Kidney (tissue), 14 donors: ENCODE results near the gene ZNF618. TPM values are rescaled to one million over a fixed set of nuclear protein-coding genes. Genes with fewer than 3 reads are reported as not detected.

Experiments used
- DNase-seq, 5 donors: peaks; one replicate each; pipeline ENCODE4 v3.0.0-alpha.2; 2013 to 2020
- FAIRE-seq: peaks from 2 replicates; lab custom pipeline; 2012; peaks lifted over from hg19 to GRCh38; lab: Jason Lieb, UNC
- H3K27ac ChIP-seq, 2 donors: one replicate each; pipeline ENCODE4 v1.7.0; 2013; ENCODE audit warnings: low read depth in 2 of 2, low read length in 2 of 2, inconsistent platforms in 1 of 2
- H3K27me3 ChIP-seq: one replicate; pipeline ENCODE4 v1.7.1; 2013; ENCODE audit warnings: low read length, inconsistent platforms; ENCODE audit not compliant: control insufficient read depth, insufficient read depth
- H3K36me3 ChIP-seq, 3 donors: one replicate each; pipeline versions ENCODE4 v1.7.0 to v1.7.1; 2013; ENCODE audit warnings: low read length in 3 of 3, control low read depth in 1 of 3, inconsistent platforms in 1 of 3; ENCODE audit not compliant: insufficient read depth in 3 of 3, control insufficient read depth in 2 of 3
- H3K4me1 ChIP-seq, 3 donors: one replicate each; pipeline versions ENCODE4 v1.7.0 to v1.7.1; 2013; ENCODE audit warnings: low read length in 3 of 3, inconsistent platforms in 1 of 3, low read depth in 1 of 3; ENCODE audit not compliant: control insufficient read depth in 2 of 3, insufficient read depth in 2 of 3
- H3K4me3 ChIP-seq, 3 donors: one replicate each; pipeline versions ENCODE4 v1.7.0 to v1.8.1; 2013; ENCODE audit warnings: low read length in 3 of 3, control low read depth in 1 of 3, inconsistent platforms in 1 of 3
- H3K9ac ChIP-seq, 3 donors: one replicate each; pipeline versions ENCODE4 v1.7.0 to v1.7.1; 2013; ENCODE audit warnings: low read length in 3 of 3, control low read depth in 1 of 3, inconsistent platforms in 1 of 3
- H3K9me3 ChIP-seq, 3 donors: one replicate each; pipeline versions ENCODE4 v1.7.0 to v1.7.1; 2013; ENCODE audit warnings: low read length in 3 of 3, control low read depth in 1 of 3, inconsistent platforms in 1 of 3; ENCODE audit not compliant: control insufficient read depth in 2 of 3, insufficient read depth in 1 of 3
- CTCF ChIP-seq: IDR thresholded peaks from 3 replicates; pipeline ENCODE4 v1.5.1; 2012; ENCODE audit warnings: mild to moderate bottlenecking, moderate library complexity, borderline replicate concordance; ENCODE audit not compliant: insufficient read depth; ENCODE audit errors: extremely low read depth
- intact Hi-C: fragments of 100-400 bp; cut with DNase I; formaldehyde crosslinking; loops from one replicate; pipeline ENCODE4 v1.11.1; 2022
- polyA plus RNA-seq: library from polyadenylated mRNA; stranded (reverse); fragments of 350-450 nt; fragmentation: Illumina TruSeq; extraction: RNeasy Lipid Tissue Mini Kit (QIAGEN cat#74804); gene quantifications from one replicate; pipeline ENCODE4 v1.2.3, GENCODE V29; 2014; ENCODE audit warnings: low read depth, low replicate concordance; ENCODE audit not compliant: insufficient read depth
- total RNA-seq: library from RNA; stranded (reverse); fragmentation: NEBNext Ultra II Directional; extraction: Animal tissue kit (Norgen Biotek cat#: 25700); gene quantifications from one replicate; pipeline ENCODE4 v1.2.1, GENCODE V29; 2021
- donor health status: control.
- donor health status: control.
- donor health status: control.
- donor health status: control.
- donor health status: control.
- donor health status: DM: yes; HTN: yes; CAD: no.
- donor health status: Normal renal cell carcinoma (clear cell type).

The ZNF618 gene
- total and polyA plus RNA-seq, 2 donors from 2014 or later, result 5.6 to 31.9 TPM

- H3K4me1 ChIP-seq, result peaks cover 0 to 3% (median 0%) of the 10 kb centered on the region in 3 donors
- no peak for FAIRE-seq
- H3K27ac ChIP-seq, result no peak overlapping the region
- peak in 2 of 5 donors; percentile 1 to 12 for DNase-seq
- TF ChIP-seq CTCF, result no peak
- no peak overlapping the region for H3K9ac ChIP-seq
- intact Hi-C loops, result no loop called here
- peaks cover 6 to 48% (median 25%) of the 10 kb centered on the region in 3 donors for H3K36me3 ChIP-seq
- H3K4me3 ChIP-seq, result no peak overlapping the region
- H3K27me3 ChIP-seq, result no peaks in the 10 kb centered on the region
- H3K9me3 ChIP-seq, result no peaks in the 10 kb centered on the region
These were observed 158.1 kb downstream of the ZNF618 start for GRCh38 chr9:114034196-114034595.

GRCh38 chr9:114034661-114035062, 158.6 kb downstream of the ZNF618 start:
- Histone ChIP-seq H3K36me3 (peaks cover 6 to 44% (median 27%) of the 10 kb centered on the region in 3 donors), H3K9me3 (no peaks in the 10 kb centered on the region), H3K27me3 (no peaks in the 10 kb centered on the region), H3K4me1 (peaks cover 0 to 3% (median 0%) of the 10 kb centered on the region in 3 donors), H3K9ac (no peak overlapping the region), H3K27ac (no peak overlapping the region), H3K4me3 (no peak overlapping the region)
- intact Hi-C loops, result no loop called here
- no peak for TF ChIP-seq CTCF
- DNase-seq (peak in 2 of 5 donors; percentile 3 to 19), FAIRE-seq (no peak)

GRCh38 chr9:114035221-114035844, 159.2 kb downstream of the ZNF618 start:
- no peaks in the 10 kb centered on the region for H3K27me3 ChIP-seq
- H3K9ac ChIP-seq, result no peak overlapping the region
- no peak overlapping the region for H3K4me3 ChIP-seq
- intact Hi-C loops, result no loop called here
- H3K36me3 ChIP-seq, result peaks cover 6 to 38% (median 28%) of the 10 kb centered on the region in 3 donors
- no peak for TF ChIP-seq CTCF
- FAIRE-seq, result no peak
- H3K9me3 ChIP-seq, result no peaks in the 10 kb centered on the region
- H3K4me1 ChIP-seq, result peaks cover 0 to 3% (median 0%) of the 10 kb centered on the region in 3 donors
- no peak overlapping the region for H3K27ac ChIP-seq
- DNase-seq, result peak in 2 of 5 donors; percentile 8 to 12
